ENCODE measurements around the gene DNAH9. TPM values are rescaled to one million over a fixed set of nuclear protein-coding genes. Genes with fewer than 3 reads are reported as not detected.

Gene DNAH9
- total RNA-seq, 1 experiment from 2014 or later: 0.22 TPM

DNA sequence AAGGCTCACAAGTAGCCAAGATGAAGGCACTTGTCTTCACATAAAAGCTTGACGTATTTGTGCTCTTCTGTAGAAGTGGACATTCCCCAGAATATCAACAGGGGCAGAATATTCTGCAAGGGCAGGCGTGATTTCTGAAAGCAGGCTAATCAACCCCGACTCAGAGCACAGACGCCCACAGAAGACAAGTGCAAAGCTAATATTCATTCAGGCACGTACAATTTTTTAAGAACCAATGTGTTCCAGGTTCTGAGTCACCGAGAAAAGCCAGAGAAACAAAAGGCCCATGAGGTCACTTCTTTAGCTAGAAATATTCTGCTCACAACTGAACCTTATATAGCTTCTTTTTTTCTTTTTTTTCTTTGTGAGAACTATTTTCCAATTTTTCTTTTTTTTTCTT is 121.6 kb downstream of the DNAH9 start:
- Histone ChIP-seq H4K8ac (replicated peaks; ENCODE audit: insufficient read length, low read depth, low read length) (no peak overlapping the region), H2BK120ac (ENCODE audit: low read depth, low read length, poor library complexity, severe bottlenecking) (no peak overlapping the region), H2BK15ac (ENCODE audit: low read depth, low read length) (no peak overlapping the region), H3K27ac (ENCODE audit: insufficient read length, low read depth, low read length) (no peak overlapping the region), H3K9me3 (ENCODE audit: control insufficient read depth, low read depth, low read length) (no peaks in the 10 kb centered on the region), H4K20me1 (ENCODE audit: control insufficient read depth, insufficient read depth, insufficient read length) (no peaks in the 10 kb centered on the region), H2BK5ac (ENCODE audit: insufficient read length, low read length) (no peak overlapping the region), H2BK12ac (ENCODE audit: insufficient read length, low read depth, low read length) (no peak overlapping the region), H3K56ac (ENCODE audit: insufficient read length, low read depth, low read length) (no peak overlapping the region), H2AK5ac (ENCODE audit: insufficient read length, low read length) (no peak overlapping the region), H3K9ac (ENCODE audit: extremely low read depth, insufficient read length, low read length) (no peak overlapping the region), H3K79me1 (ENCODE audit: insufficient read depth, low read depth, low read length, poor library complexity, severe bottlenecking) (no peaks in the 10 kb centered on the region), H4K5ac (ENCODE audit: insufficient read length, low read depth, low read length) (no peak overlapping the region), H3K4me2 (ENCODE audit: insufficient read depth, insufficient read length, low read length) (no peak overlapping the region), H3K18ac (ENCODE audit: insufficient read length, low read depth, low read length) (no peak overlapping the region), H3K4ac (ENCODE audit: low read depth, low read length) (no peak overlapping the region), H4K91ac (ENCODE audit: insufficient read length, low read depth, low read length) (no peak overlapping the region), H3K27me3 (ENCODE audit: insufficient read depth, low read length) (no peaks in the 10 kb centered on the region), H3K23me2 (ENCODE audit: insufficient read length, low read depth, low read length, poor library complexity, severe bottlenecking) (no peaks in the 10 kb centered on the region), H3K4me1 (ENCODE audit: insufficient read depth, low read length) (no peaks in the 10 kb centered on the region), H3T11ph (ENCODE audit: low read length) (no peak overlapping the region), H3K14ac (ENCODE audit: insufficient read depth, low read length) (no peak overlapping the region), H2BK20ac (ENCODE audit: low read depth, low read length, poor library complexity, severe bottlenecking) (no peak overlapping the region), H2AFZ (ENCODE audit: low read length) (no peak overlapping the region), H3K23ac (ENCODE audit: insufficient read length, low read depth, low read length) (no peak overlapping the region), H3K79me2 (ENCODE audit: insufficient read depth, low read length) (0 out of 2 replicates have a peak, but pooled peaks cover 1% of the 10 kb centered on the region)
- Mint-ChIP-seq H3K36me3 (ENCODE audit: insufficient read depth in 1 of 3, low read depth in 3 of 3) (peaks cover 3 to 9% (median 4%) of the 10 kb centered on the region in 3 experiments; a peak in 4 of 7 replicates), H3K4me3 (no peak overlapping the region), H3K4me1 (no peaks in the 10 kb centered on the region), H3K27me3 (ENCODE audit: low read depth) (no peaks in the 10 kb centered on the region; the same call in 1 of the 2 replicates), H3K27ac (no peak overlapping the region), H3K9me3 (peaks cover 6 to 10% of the 10 kb centered on the region in 2 experiments)
- WGBS (ENCODE audit: extremely low coverage, insufficient read length, low lambda C conversion rate): no CpG with 5 or more reads among the region's 6 CpGs
- TF ChIP-seq, protein P1, sequence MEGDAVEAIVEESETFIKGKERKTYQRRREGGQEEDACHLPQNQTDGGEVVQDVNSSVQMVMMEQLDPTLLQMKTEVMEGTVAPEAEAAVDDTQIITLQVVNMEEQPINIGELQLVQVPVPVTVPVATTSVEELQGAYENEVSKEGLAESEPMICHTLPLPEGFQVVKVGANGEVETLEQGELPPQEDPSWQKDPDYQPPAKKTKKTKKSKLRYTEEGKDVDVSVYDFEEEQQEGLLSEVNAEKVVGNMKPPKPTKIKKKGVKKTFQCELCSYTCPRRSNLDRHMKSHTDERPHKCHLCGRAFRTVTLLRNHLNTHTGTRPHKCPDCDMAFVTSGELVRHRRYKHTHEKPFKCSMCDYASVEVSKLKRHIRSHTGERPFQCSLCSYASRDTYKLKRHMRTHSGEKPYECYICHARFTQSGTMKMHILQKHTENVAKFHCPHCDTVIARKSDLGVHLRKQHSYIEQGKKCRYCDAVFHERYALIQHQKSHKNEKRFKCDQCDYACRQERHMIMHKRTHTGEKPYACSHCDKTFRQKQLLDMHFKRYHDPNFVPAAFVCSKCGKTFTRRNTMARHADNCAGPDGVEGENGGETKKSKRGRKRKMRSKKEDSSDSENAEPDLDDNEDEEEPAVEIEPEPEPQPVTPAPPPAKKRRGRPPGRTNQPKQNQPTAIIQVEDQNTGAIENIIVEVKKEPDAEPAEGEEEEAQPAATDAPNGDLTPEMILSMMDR (conservative IDR thresholded peaks at IDR 0.05): no peak
- no peak for DNase-seq
